ENCODE results near the gene INPP5A. TPM values are rescaled to one million over a fixed set of nuclear protein-coding genes. Genes with fewer than 3 reads are reported as not detected.

Gene INPP5A
- total and polyA plus RNA-seq, 11 donors: 38.6 to 179 (median 102) TPM

DNA sequence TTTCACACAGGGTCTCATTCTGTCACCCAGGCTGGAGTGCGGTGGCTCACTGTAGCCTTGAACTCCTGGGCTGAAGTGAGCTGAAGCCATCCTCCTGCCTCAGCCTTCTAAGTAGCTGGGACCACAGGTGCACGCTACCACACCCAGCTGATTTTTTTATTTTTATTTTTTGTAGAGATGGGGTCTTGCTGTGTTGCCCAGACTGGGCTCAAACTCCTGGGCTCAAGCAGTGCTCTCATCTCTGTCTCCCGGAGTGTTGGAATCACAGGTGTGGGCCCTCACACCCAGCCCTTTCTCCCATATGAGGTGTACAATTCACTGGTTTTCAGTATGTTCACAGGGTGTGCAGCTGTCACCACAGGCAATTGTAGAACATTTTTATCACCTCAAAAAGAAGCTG, 5.2 kb downstream of the INPP5A start:
- no peak for ATAC-seq
- intact Hi-C loops (cut with DNase I): loop anchor here in 5 of 10 donors (5.0 kb wide), 2 partner anchors 34 to 44 kb away; no protein-coding TSS in a partner anchor
- H3K4me3 ChIP-seq: no peak overlapping the region
- no peaks in the 10 kb centered on the region for H3K36me3 ChIP-seq
- no peak overlapping the region for H3K27ac ChIP-seq
- no peaks in the 10 kb centered on the region for H3K9me3 ChIP-seq
- WGBS, 4 donors: 88 to 98% (median 96%) methylated on average over 3 of the region's 3 CpGs
- no peak for DNase-seq
- TF ChIP-seq CTCF (IDR thresholded peaks at IDR 0.05): no peak
- TF ChIP-seq POLR2A (IDR thresholded peaks at IDR 0.05): no peak
- no peaks in the 10 kb centered on the region for H3K27me3 ChIP-seq
- H3K4me1 ChIP-seq: peaks cover 3 to 90% (median 78%) of the 10 kb centered on the region in 12 donors

DNA sequence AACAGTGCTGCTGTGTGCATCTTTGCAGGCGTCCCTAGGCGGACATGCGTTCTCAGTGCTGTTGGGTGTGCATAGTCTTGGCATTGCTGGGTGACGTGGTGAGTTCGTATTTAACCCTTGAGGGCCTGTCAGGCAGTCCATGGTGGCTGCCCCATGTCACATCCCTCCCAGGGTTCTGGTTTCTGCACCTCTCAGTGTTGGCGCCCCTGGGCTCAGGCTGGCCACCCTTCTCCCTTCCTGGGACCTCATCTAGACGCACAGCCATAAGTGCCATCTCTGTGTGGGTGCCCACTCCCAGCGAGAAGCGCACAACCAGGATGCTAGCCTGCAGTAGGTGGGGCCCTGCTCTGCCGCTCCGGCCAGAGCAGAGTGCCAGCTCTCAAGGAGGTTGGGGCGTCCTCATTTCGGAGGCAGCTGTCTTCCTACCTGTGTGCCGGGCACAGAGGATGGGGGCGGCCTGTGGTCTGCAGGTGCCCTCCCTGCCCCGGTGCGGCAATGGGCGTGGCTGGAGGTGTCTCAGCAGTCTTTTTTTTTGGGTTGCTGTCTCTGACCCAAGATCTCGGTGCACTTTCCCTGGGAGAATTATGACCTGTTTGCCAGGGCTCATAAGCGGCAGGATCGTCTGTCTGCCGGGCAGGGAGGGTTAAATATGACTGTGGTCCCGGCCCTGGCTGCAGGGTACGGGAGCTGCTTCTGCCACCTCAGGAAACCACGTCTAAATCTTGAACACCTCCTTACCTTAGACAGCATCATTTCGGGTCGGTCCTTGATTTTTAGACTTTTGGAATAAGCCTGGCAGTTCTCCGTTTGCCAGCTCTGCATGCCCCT, 6.5 kb downstream of the INPP5A start:
- TF ChIP-seq CTCF (IDR thresholded peaks at IDR 0.05) (no peak), POLR2A (IDR thresholded peaks at IDR 0.05) (no peak)
- DNase-seq (peak in 2 of 5 donors; percentile 25 to 51), ATAC-seq (no peak)
- Histone ChIP-seq H3K4me1 (peaks cover 3 to 90% (median 73%) of the 10 kb centered on the region in 12 donors), H3K27me3 (no peaks in the 10 kb centered on the region), H3K27ac (no peak overlapping the region), H3K36me3 (no peaks in the 10 kb centered on the region), H3K9me3 (no peaks in the 10 kb centered on the region), H3K4me3 (peak overlapping the region in 2 of 12 donors; percentile 19 to 31)
- WGBS, 4 donors: 66 to 76% (median 71%) methylated on average over 22 to 28 of the region's 28 CpGs
- intact Hi-C loops (cut with DNase I): loop anchor here in 5 of 10 donors (5.0 kb wide), 2 partner anchors 33 to 43 kb away; no protein-coding TSS in a partner anchor

DNA sequence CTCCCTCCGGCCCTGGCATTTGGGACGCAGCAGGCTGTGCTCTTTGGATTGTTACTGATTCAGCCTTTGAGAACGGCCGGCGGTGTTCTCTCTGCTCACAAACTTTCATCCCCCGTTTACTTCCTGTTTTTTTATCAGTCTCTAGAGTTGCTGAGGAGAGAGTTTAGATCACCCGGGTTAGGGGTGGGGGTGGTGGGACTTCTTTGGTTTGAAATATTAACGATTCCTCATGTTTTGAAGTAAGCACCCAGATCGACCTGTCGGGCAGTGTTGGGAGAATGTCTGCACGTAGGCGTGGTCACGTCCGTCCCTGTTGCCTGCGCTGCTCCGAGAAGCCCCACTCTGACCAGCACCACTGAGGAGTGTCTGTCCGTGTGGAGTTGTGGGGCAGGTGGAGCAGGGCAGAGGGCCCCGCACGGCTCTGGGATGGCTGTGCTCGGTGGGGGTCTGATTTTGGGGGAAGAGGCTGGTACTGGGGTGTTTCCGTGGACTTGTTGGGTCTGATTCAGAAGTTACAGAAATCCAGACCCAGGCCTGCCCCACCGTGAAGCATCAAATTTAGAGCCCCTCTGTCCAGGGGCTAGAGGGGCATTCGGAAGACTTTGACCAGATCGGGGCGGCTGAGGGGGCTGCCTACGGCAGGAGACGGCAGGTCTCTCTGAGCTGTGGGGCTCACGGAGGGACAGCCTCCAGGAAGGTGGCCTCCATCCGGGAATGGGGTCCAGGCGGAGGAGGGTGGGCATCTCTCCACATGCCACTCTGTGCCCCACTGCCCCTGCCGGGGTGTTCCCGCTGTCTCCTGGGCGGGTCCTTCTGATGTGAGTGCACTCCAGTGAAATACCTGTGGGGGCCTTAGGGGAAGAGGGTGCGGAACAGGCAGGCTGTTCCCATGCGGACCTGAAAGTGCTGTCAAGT, 7.4 kb downstream of the INPP5A start:
- TF ChIP-seq CTCF (IDR thresholded peaks at IDR 0.05) (no peak), POLR2A (IDR thresholded peaks at IDR 0.05) (no peak)
- DNase-seq (peak in 1 of 5 donors; percentile 41), ATAC-seq (no peak)
- no peaks in the 10 kb centered on the region for H3K9me3 ChIP-seq
- H3K4me1 ChIP-seq: peaks cover 3 to 88% (median 68%) of the 10 kb centered on the region in 12 donors
- intact Hi-C loops (cut with DNase I): loop anchor here in 5 of 10 donors (5.0 kb wide), 2 partner anchors 32 to 42 kb away; no protein-coding TSS in a partner anchor
- 67 to 75% (median 68%) methylated on average over 32 to 35 of the region's 35 CpGs for WGBS, 4 donors
- no peak overlapping the region for H3K27ac ChIP-seq
- H3K4me3 ChIP-seq: peak overlapping the region in 2 of 12 donors; percentile 19 to 31
- no peaks in the 10 kb centered on the region for H3K36me3 ChIP-seq
- no peaks in the 10 kb centered on the region for H3K27me3 ChIP-seq
